Loucy (cell line): ENCODE results near the gene PITPNC1.
"Not testable (repeated sequence)": the region's sequence is repeated elsewhere in the genome, so short reads cannot be mapped to it uniquely, and the experiment has no call there.

ENCODE experiments used
- CTCF ChIP-seq: fragments of 200-600 bp; sonication (generic); conservative IDR thresholded peaks from 2 replicates; pipeline ENCODE4 v1.5.1; 2014; ENCODE audit warnings: mild to moderate bottlenecking, antibody characterized with exemption, low read length
- EZH2phosphoT487 ChIP-seq: fragments of 200-600 bp; IDR thresholded peaks from 2 replicates; pipeline ENCODE4 v1.6.1; 2018; ENCODE audit warnings: antibody characterized with exemption, mild to moderate bottlenecking, moderate library complexity, borderline replicate concordance

- not testable (repeated sequence) for TF ChIP-seq EZH2phosphoT487, CTCF
Observed at GRCh38 chr17:67648906-67649295, 271.8 kb downstream of the PITPNC1 start.
